Neural crest cell (in vitro differentiated cells): ENCODE measurements around the gene HECW1. TPM values are rescaled to one million over a fixed set of nuclear protein-coding genes. Genes with fewer than 3 reads are reported as not detected.
"Not testable (repeated sequence)": the region's sequence is repeated elsewhere in the genome, so short reads cannot be mapped to it uniquely, and the experiment has no call there.

Experiments
- DNase-seq: peaks from one replicate; pipeline ENCODE4 v3.0.0; 2021; ENCODE audit warnings: low read depth, mixed read lengths, low spot score
- H3K27ac Mint-ChIP-seq: one replicate; pipeline ENCODE4 v1.8.0; 2021; ENCODE audit warnings: mild to moderate bottlenecking, mixed read lengths; ENCODE audit not compliant: unreplicated experiment
- H3K27me3 Mint-ChIP-seq: 2 replicates; pipeline ENCODE4 v1.8.0; 2021; ENCODE audit warnings: low read depth, mild to moderate bottlenecking, mixed read lengths
- H3K36me3 Mint-ChIP-seq: 2 replicates; pipeline ENCODE4 v1.8.0; 2021; ENCODE audit warnings: low read depth, mild to moderate bottlenecking, mixed read lengths
- H3K4me1 Mint-ChIP-seq: 2 replicates; pipeline ENCODE4 v1.8.0; 2021; ENCODE audit warnings: mixed read lengths
- H3K4me3 Mint-ChIP-seq: one replicate; pipeline ENCODE4 v1.8.0; 2021; ENCODE audit warnings: mild to moderate bottlenecking, mixed read lengths
- H3K9me3 Mint-ChIP-seq: 2 replicates; pipeline ENCODE4 v1.8.0; 2021; ENCODE audit warnings: mixed read lengths
- CTCF ChIP-seq: fragments of 200-600 bp; sonication (generic); conservative IDR thresholded peaks from 2 replicates; pipeline ENCODE4 v1.5.0; 2021; ENCODE audit warnings: antibody characterized with exemption, mild to moderate bottlenecking
- total RNA-seq: library from RNA; stranded (reverse); gene quantifications from 2 replicates; pipeline ENCODE4 v1.2.1, GENCODE V29; 2021

The HECW1 gene
- total RNA-seq, 1 donor from 2014 or later, result 3.6 TPM

GRCh38 chr7:43201912-43202311 is 89.5 kb downstream of the HECW1 start:
- Mint-ChIP-seq H3K4me1 (no peaks in the 10 kb centered on the region), H3K36me3 (no peaks in the 10 kb centered on the region), H3K27me3 (no peaks in the 10 kb centered on the region), H3K4me3 (no peak overlapping the region), H3K9me3 (no peaks in the 10 kb centered on the region), H3K27ac (no peak overlapping the region)
- TF ChIP-seq CTCF, result no peak
- no peak for DNase-seq

GRCh38 chr7:43204081-43204480 is 91.6 kb downstream of the HECW1 start:
- Mint-ChIP-seq H3K27me3 (no peaks in the 10 kb centered on the region), H3K4me3 (no peak overlapping the region), H3K9me3 (no peaks in the 10 kb centered on the region), H3K4me1 (peaks cover 7% of the 10 kb centered on the region), H3K27ac (no peak overlapping the region), H3K36me3 (no peaks in the 10 kb centered on the region)
- DNase-seq, result no peak
- TF ChIP-seq CTCF, result no peak

DNA sequence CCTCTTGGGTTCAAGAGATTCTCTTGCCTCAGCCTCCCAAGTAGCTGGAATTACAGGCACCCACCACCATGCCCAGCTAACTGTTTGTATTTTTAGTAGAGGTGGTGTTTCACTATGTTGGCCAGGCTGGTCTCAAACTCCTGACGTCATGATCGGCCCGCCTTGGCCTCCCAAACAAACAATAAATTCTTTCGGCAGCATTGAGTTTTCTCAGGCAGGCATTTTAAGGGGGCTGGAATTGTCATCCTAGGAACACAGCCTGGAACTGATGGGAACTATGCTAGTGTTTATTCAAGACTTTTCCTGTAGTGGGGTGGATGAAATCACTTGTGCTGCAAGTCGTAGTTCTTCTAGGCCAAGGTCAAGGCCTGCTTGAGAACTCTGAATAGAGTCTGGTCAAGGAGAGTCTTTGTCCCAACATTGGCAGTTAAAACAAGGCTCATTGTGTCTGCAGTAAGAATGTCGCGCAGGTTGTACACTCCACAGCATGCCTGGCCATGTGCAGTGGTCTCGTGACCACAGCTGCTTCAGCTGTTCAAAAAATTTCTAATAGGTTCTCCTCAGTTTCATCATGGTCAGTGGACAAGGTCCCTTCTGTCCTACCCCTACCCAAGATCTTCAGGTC is 92.8 kb downstream of the HECW1 start:
- no peak overlapping the region for H3K4me3 Mint-ChIP-seq
- H3K4me1 Mint-ChIP-seq, result peaks cover 7% of the 10 kb centered on the region
- no peaks in the 10 kb centered on the region for H3K27me3 Mint-ChIP-seq
- TF ChIP-seq CTCF, result no peak
- no peaks in the 10 kb centered on the region for H3K9me3 Mint-ChIP-seq
- H3K36me3 Mint-ChIP-seq, result no peaks in the 10 kb centered on the region
- H3K27ac Mint-ChIP-seq, result no peak overlapping the region
- DNase-seq, result no peak

- Mint-ChIP-seq H3K4me1 (peaks cover 7% of the 10 kb centered on the region), H3K27me3 (no peaks in the 10 kb centered on the region), H3K36me3 (no peaks in the 10 kb centered on the region), H3K9me3 (no peaks in the 10 kb centered on the region), H3K4me3 (no peak overlapping the region), H3K27ac (no peak overlapping the region)
- no peak for DNase-seq
- no peak for TF ChIP-seq CTCF
Observed at GRCh38 chr7:43208242-43208641, 95.8 kb downstream of the HECW1 start.

DNA sequence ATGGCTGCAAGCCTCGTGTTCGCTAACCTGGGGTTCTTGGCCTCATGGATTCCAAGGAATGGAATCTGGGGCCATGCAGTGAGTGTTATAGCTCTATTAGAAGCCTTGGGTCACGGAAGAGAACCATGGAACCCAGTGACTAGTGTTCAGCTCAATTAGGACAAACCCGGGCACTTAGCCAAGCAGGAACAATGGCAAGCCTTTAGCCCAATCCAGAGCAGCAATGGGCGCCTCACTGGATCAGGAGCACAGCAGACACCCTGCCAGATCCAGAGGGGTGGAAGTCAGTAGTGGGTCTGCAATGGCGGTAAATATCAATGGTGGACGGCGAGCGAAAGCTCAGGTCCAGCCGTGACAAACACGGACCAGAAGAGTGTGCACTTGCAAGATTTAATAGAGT is 98.1 kb downstream of the HECW1 start:
- H3K4me1 Mint-ChIP-seq, DNase-seq, H3K9me3 Mint-ChIP-seq, H3K27ac Mint-ChIP-seq, H3K36me3 Mint-ChIP-seq, H3K4me3 Mint-ChIP-seq, H3K27me3 Mint-ChIP-seq: not testable (repeated sequence)

GRCh38 chr7:43211286-43211685 is 98.8 kb downstream of the HECW1 start:
- Mint-ChIP-seq H3K27me3 (peaks cover 3% of the 10 kb centered on the region), H3K4me1 (peaks cover 7% of the 10 kb centered on the region), H3K9me3 (no peaks in the 10 kb centered on the region), H3K27ac (no peak overlapping the region), H3K36me3 (no peaks in the 10 kb centered on the region), H3K4me3 (no peak overlapping the region)
- no peak for TF ChIP-seq CTCF
- DNase-seq, result no peak
